RWPE1 (cell line): ENCODE measurements around the gene FAM200A.
"Not testable (repeated sequence)": the region's sequence is repeated elsewhere in the genome, so short reads cannot be mapped to it uniquely, and the experiment has no call there.

ENCODE experiments used
- CTCF ChIA-PET: fragments of 350-600 bp; sonication (Branson Sonifier 250); formaldehyde crosslinking; extraction: SDS; loops from one replicate; lab custom pipeline; 2021; lab: Yijun Ruan, JAX
- POLR2A ChIA-PET: fragments of 400-600 bp; formaldehyde crosslinking; extraction: SDS; loops from one replicate; lab custom pipeline; 2020; ENCODE audit warnings: antibody characterized with exemption; ENCODE audit not compliant: low non-redundant PET; lab: Yijun Ruan, JAX
- DNase-seq: peaks from one replicate; pipeline ENCODE4 v3.0.0; 2012; ENCODE audit warnings: low spot score
- H3K27ac ChIP-seq: fragments of 450-650 bp; 2 replicates; pipeline ENCODE4 v1.5.1; 2017
- CTCF ChIP-seq: fragments of 450-650 bp; conservative IDR thresholded peaks from 2 replicates; pipeline ENCODE4 v1.5.1; 2017; ENCODE audit warnings: low read depth, mild to moderate bottlenecking

FAM200A gene

GRCh38 chr7:99521399-99521798 lies 30.5 kb downstream of the FAM200A start:
- TF ChIP-seq CTCF: no peak
- H3K27ac ChIP-seq: no peak overlapping the region
- POLR2A ChIA-PET: no interaction called here
- DNase-seq: no peak
- CTCF ChIA-PET: interaction anchor here (0.7 kb wide), 1 partner anchor 620 kb away, joined by 3 read pairs; no protein-coding TSS in a partner anchor

GRCh38 chr7:99514050-99514449 lies 37.9 kb downstream of the FAM200A start:
- ChIA-PET POLR2A (no interaction called here), CTCF (no interaction called here)
- TF ChIP-seq CTCF: no peak
- DNase-seq: peak; percentile 22
- H3K27ac ChIP-seq: peak overlapping the region; percentile 42

- peak overlapping the region; percentile 93 for H3K27ac ChIP-seq
- no peak for DNase-seq
- POLR2A ChIA-PET: interaction anchor here (0.5 to 0.7 kb wide), 6 partner anchors 17 to 103 kb away, joined by 3 to 6 read pairs (median 4); no protein-coding TSS in a partner anchor
- CTCF ChIA-PET: no interaction called here
- TF ChIP-seq CTCF: no peak
Measured at GRCh38 chr7:99505324-99505662, 46.6 kb downstream of the FAM200A start.

GRCh38 chr7:99504603-99505323 lies 47.2 kb downstream of the FAM200A start, which contains the start of gene ZKSCAN5:
Gene ZKSCAN5 (plus strand): TSS chr7:99504662. CDS start chr7:99506045, 1,383 bp downstream.
- CTCF ChIA-PET: no interaction called here
- TF ChIP-seq CTCF: no peak
- DNase-seq: peak; percentile 98
- POLR2A ChIA-PET: interaction anchor here (0.5 to 0.8 kb wide), 6 partner anchors 22 to 104 kb away, joined by 3 to 6 read pairs (median 4); partner anchors contain the start of gene FAM200A
- H3K27ac ChIP-seq: peak within 1 kb of the TSS; percentile 93

- TF ChIP-seq CTCF: no peak
- no peak for DNase-seq
- POLR2A ChIA-PET: interaction anchor here (0.8 kb wide), 1 partner anchor 48 kb away, joined by 3 read pairs; the partner anchor contains the start of gene FAM200A
- H3K27ac ChIP-seq: peak overlapping the region; percentile 93
- CTCF ChIA-PET: no interaction called here
Measured at GRCh38 chr7:99504281-99504602, 47.7 kb downstream of the FAM200A start.

GRCh38 chr7:99501236-99501635 lies 50.7 kb downstream of the FAM200A start:
- DNase-seq, POLR2A ChIA-PET, CTCF ChIA-PET: not testable (repeated sequence)
- H3K27ac ChIP-seq: peak overlapping the region; percentile 92

- TF ChIP-seq CTCF: no peak
- DNase-seq: no peak
- ChIA-PET POLR2A (interaction anchor here (0.9 kb wide), 1 partner anchor 58 kb away, joined by 3 read pairs; the partner anchor contains the start of gene ZNF655), CTCF (interaction anchor here (1.2 kb wide), 1 partner anchor 14 kb away, joined by 4 read pairs; no protein-coding TSS in a partner anchor)
- H3K27ac ChIP-seq: peak overlapping the region; percentile 92
Measured at GRCh38 chr7:99500637-99501009, 51.3 kb downstream of the FAM200A start.
